Esophagus muscularis mucosa (tissue), 4 donors: Measurements from ENCODE around the gene INTS4. TPM values are rescaled to one million over a fixed set of nuclear protein-coding genes. Genes with fewer than 3 reads are reported as not detected.
"Not testable (repeated sequence)": the region's sequence is repeated elsewhere in the genome, so short reads cannot be mapped to it uniquely, and the experiment has no call there.

Experiments used
- DNase-seq: peaks from one replicate; pipeline ENCODE4 v3.0.0-alpha.2; 2017; ENCODE audit errors: extremely low spot score
- H3K27ac ChIP-seq, 4 donors: fragments of 200-600 bp; sonication (generic); replicated peaks in 1 of 4; 1 replicate in 3 of 4; 2 replicates in 1 of 4; pipeline ENCODE4 v1.5.1; 2016 to 2019; ENCODE audit warnings: mild to moderate bottlenecking in 1 of 4
- H3K27me3 ChIP-seq, 4 donors: fragments of 200-600 bp; sonication (generic); one replicate each; pipeline versions ENCODE4 v1.5.1 to v1.6.0; 2016 to 2019
- H3K36me3 ChIP-seq, 4 donors: fragments of 200-600 bp; sonication (generic); one replicate each; pipeline ENCODE4 v1.5.1; 2016 to 2019
- H3K4me1 ChIP-seq, 4 donors: fragments of 200-600 bp; sonication (generic); one replicate each; pipeline ENCODE4 v1.5.1; 2016 to 2019
- H3K4me3 ChIP-seq, 4 donors: fragments of 200-600 bp; sonication (generic); 1 replicate in 2 of 4; 2 replicates in 2 of 4; pipeline ENCODE4 v1.5.1; 2016 to 2019; ENCODE audit warnings: mild to moderate bottlenecking in 4 of 4, moderate library complexity in 1 of 4
- H3K9me3 ChIP-seq, 4 donors: fragments of 200-600 bp; sonication (generic); 1 replicate in 3 of 4; 2 replicates in 1 of 4; pipeline ENCODE4 v1.5.1; 2016 to 2019
- CTCF ChIP-seq, 3 experiments: fragments of 200-600 bp in 2 of 3; fragments of 450-650 bp in 1 of 3; sonication (generic) in 2 of 3; IDR thresholded peaks; one replicate each; pipeline ENCODE4 v1.5.1; 2017 to 2019; ENCODE audit warnings: antibody characterized with exemption in 3 of 3, mild to moderate bottlenecking in 2 of 3, moderate library complexity in 1 of 3
- EP300 ChIP-seq: sonication (generic); formaldehyde crosslinking; IDR thresholded peaks from one replicate; pipeline ENCODE4 v1.6.1; 2017; ENCODE audit warnings: antibody characterized with exemption
- POLR2A ChIP-seq: fragments of 450-650 bp; IDR thresholded peaks from one replicate; pipeline ENCODE4 v1.6.1; 2017; ENCODE audit warnings: antibody characterized with exemption, moderate library complexity, mild to moderate bottlenecking, low read depth
- POLR2AphosphoS5 ChIP-seq, 2 donors: sonication (generic); formaldehyde crosslinking; IDR thresholded peaks; one replicate each; pipeline ENCODE4 v1.6.1; 2017; ENCODE audit warnings: antibody characterized with exemption in 2 of 2
- WGBS: methylation state at CpG from one replicate; pipeline ENCODE4 v1.1.5; 2018; 5-methylcytosine and 5-hydroxymethylcytosine counted together
- intact Hi-C: fragments of 100-400 bp; cut with DNase I; formaldehyde crosslinking; loops from one replicate; pipeline ENCODE4 v1.15.1; 2023
- total RNA-seq, 4 donors: library from RNA; depleted of rRNA; stranded (reverse); fragments of >200 nt; gene quantifications; one replicate each; pipeline versions ENCODE4 v1.1.0 to v1.2.1, GENCODE V29; 2016

The INTS4 gene
- total RNA-seq, 4 donors from 2014 or later: 13.3 to 34.1 (median 15.2) TPM

GRCh38 chr11:77908835-77909234 is 85.6 kb downstream of the INTS4 start:
- WGBS: 91% methylated on average over 2 of the region's 2 CpGs
- intact Hi-C loops: no loop called here
- DNase-seq: no peak

GRCh38 chr11:77894949-77895348 is 99.5 kb downstream of the INTS4 start:
- H3K27me3 ChIP-seq, H3K4me1 ChIP-seq, DNase-seq, H3K9me3 ChIP-seq, H3K27ac ChIP-seq, H3K4me3 ChIP-seq, intact Hi-C loops: not testable (repeated sequence)
- peaks cover 0 to 54% (median 31%) of the 10 kb centered on the region in 4 donors for H3K36me3 ChIP-seq
- WGBS: 73% methylated on average over 1 of the region's 1 CpG

More at GRCh38 chr11:77908835-77909234, 85.6 kb downstream of the INTS4 start:
- Histone ChIP-seq H3K4me3 (no peak overlapping the region), H3K9me3 (no peaks in the 10 kb centered on the region), H3K4me1 (peaks cover 0 to 21% (median 17%) of the 10 kb centered on the region in 4 donors), H3K27ac (no peak overlapping the region), H3K27me3 (no peaks in the 10 kb centered on the region), H3K36me3 (peaks cover 0 to 25% (median 9%) of the 10 kb centered on the region in 4 donors)
- TF ChIP-seq POLR2A: no peak
- no peak for TF ChIP-seq POLR2AphosphoS5 (IDR thresholded peaks at IDR 0.05)
- no peak for TF ChIP-seq EP300
- no peak for TF ChIP-seq CTCF (IDR thresholded peaks at IDR 0.05)

GRCh38 chr11:77891703-77892102 is 102.8 kb downstream of the INTS4 start:
- H3K9me3 ChIP-seq, H3K27ac ChIP-seq, H3K4me3 ChIP-seq, DNase-seq, intact Hi-C loops, H3K4me1 ChIP-seq, H3K27me3 ChIP-seq: not testable (repeated sequence)
- 89% methylated on average over 1 of the region's 4 CpGs for WGBS
- H3K36me3 ChIP-seq: peaks cover 0 to 44% (median 27%) of the 10 kb centered on the region in 4 donors

- H3K4me3 ChIP-seq, H3K4me1 ChIP-seq, H3K27me3 ChIP-seq, H3K27ac ChIP-seq, H3K9me3 ChIP-seq, DNase-seq, intact Hi-C loops: not testable (repeated sequence)
- H3K36me3 ChIP-seq: peaks cover under 1 to 48% (median 30%) of the 10 kb centered on the region in 4 donors
- 97% methylated on average over 7 of the region's 7 CpGs for WGBS
Measured at GRCh38 chr11:77891256-77891655, 103.2 kb downstream of the INTS4 start.

GRCh38 chr11:77890619-77891056 is 103.8 kb downstream of the INTS4 start:
- H3K27ac ChIP-seq, H3K27me3 ChIP-seq, H3K4me1 ChIP-seq, DNase-seq, H3K9me3 ChIP-seq, intact Hi-C loops, H3K4me3 ChIP-seq: not testable (repeated sequence)
- WGBS: 54% methylated on average over 4 of the region's 4 CpGs
- H3K36me3 ChIP-seq: peaks cover 6 to 54% (median 34%) of the 10 kb centered on the region in 4 donors

- DNase-seq, intact Hi-C loops: not testable (repeated sequence)
Measured at GRCh38 chr11:77890100-77890614, 104.3 kb downstream of the INTS4 start.

GRCh38 chr11:77889045-77889444 is 105.4 kb downstream of the INTS4 start:
- H3K27me3 ChIP-seq, intact Hi-C loops, DNase-seq, H3K4me3 ChIP-seq, H3K9me3 ChIP-seq, H3K27ac ChIP-seq, H3K4me1 ChIP-seq: not testable (repeated sequence)
- WGBS: 94% methylated on average over 5 of the region's 5 CpGs
- H3K36me3 ChIP-seq: peaks cover 6 to 63% (median 39%) of the 10 kb centered on the region in 4 donors

More at GRCh38 chr11:77890100-77890614, 104.3 kb downstream of the INTS4 start:
- H3K36me3 ChIP-seq: peaks cover 6 to 59% (median 35%) of the 10 kb centered on the region in 4 donors
- H3K27ac ChIP-seq, H3K27me3 ChIP-seq, H3K4me3 ChIP-seq, H3K4me1 ChIP-seq, H3K9me3 ChIP-seq: not testable (repeated sequence)

- H3K27me3 ChIP-seq: no peaks in the 10 kb centered on the region
- no peak for DNase-seq
- TF ChIP-seq EP300: no peak
- TF ChIP-seq POLR2A: no peak
- no peak for TF ChIP-seq POLR2AphosphoS5 (IDR thresholded peaks at IDR 0.05)
- TF ChIP-seq CTCF (IDR thresholded peaks at IDR 0.05): no peak
- H3K27ac ChIP-seq: no peak overlapping the region
- H3K4me1 ChIP-seq: peaks cover 0 to 7% (median 0%) of the 10 kb centered on the region in 4 donors
- intact Hi-C loops: no loop called here
- no peaks in the 10 kb centered on the region for H3K9me3 ChIP-seq
- H3K36me3 ChIP-seq: peaks cover 11 to 72% (median 45%) of the 10 kb centered on the region in 4 donors
- H3K4me3 ChIP-seq: no peak overlapping the region
- WGBS: 94% methylated on average over 18 of the region's 18 CpGs
Measured at GRCh38 chr11:77886401-77886800, 108.1 kb downstream of the INTS4 start.
